ENCODE data around the gene ADAM33.

Gene ADAM33

GRCh38 chr20:3690413-3690812 is 8.6 kb upstream of the ADAM33 start:
- no peaks in the 10 kb centered on the region for H3K27me3 ChIP-seq (ENCODE audit: insufficient read depth, low read length)
- no peak overlapping the region for H2BK120ac ChIP-seq (ENCODE audit: insufficient read depth, low read length, poor library complexity)
- no peak overlapping the region for H3K4me2 ChIP-seq (ENCODE audit: low read length)
- no peak overlapping the region for H3K27ac ChIP-seq (ENCODE audit: low read depth, low read length)
- no peak overlapping the region for H3K4ac ChIP-seq (ENCODE audit: low read depth, low read length)
- no peak overlapping the region for H3K23ac ChIP-seq (ENCODE audit: low read length)
- H2BK5ac ChIP-seq (ENCODE audit: low read depth, low read length, poor library complexity) = no peak overlapping the region
- no peak for DNase-seq
- no peak overlapping the region for H4K8ac ChIP-seq (ENCODE audit: low read depth, low read length)
- H2AFZ ChIP-seq (ENCODE audit: insufficient read depth, low read length, poor library complexity) = no peak overlapping the region
- no peaks in the 10 kb centered on the region for H3K79me2 ChIP-seq (ENCODE audit: control insufficient read depth, insufficient read depth, low read length, poor library complexity)
- H3K14ac ChIP-seq (ENCODE audit: low read length) = no peak overlapping the region
- no peak overlapping the region for H3K9ac ChIP-seq (ENCODE audit: low read length)
- WGBS (ENCODE audit: extremely low coverage, insufficient coverage, insufficient read length) = no CpG with 5 or more reads among the region's 3 CpGs
- H3K4me3 ChIP-seq (ENCODE audit: low read depth, low read length) = peak overlapping the region; percentile 18
- H4K91ac ChIP-seq (ENCODE audit: low read depth, low read length) = no peak overlapping the region
- H4K12ac ChIP-seq (ENCODE audit: low read depth, low read length) = no peak overlapping the region
- no peak overlapping the region for H3K18ac ChIP-seq (ENCODE audit: low read length)
- no peaks in the 10 kb centered on the region for H3K36me3 ChIP-seq (ENCODE audit: control insufficient read depth in 1 of 2, insufficient read depth in 2 of 2, low read length in 2 of 2)
- no peak overlapping the region for H2AK5ac ChIP-seq (ENCODE audit: low read length)
- no peak overlapping the region for H2BK12ac ChIP-seq (ENCODE audit: low read length)
- H3K4me1 ChIP-seq (ENCODE audit: control insufficient read depth in 1 of 2, insufficient read depth in 2 of 2, low read length in 2 of 2) = no peaks in the 10 kb centered on the region
- H3K79me1 ChIP-seq (ENCODE audit: low read length) = no peaks in the 10 kb centered on the region
- no peaks in the 10 kb centered on the region for H3K9me3 ChIP-seq (ENCODE audit: insufficient read depth, low read depth, low read length)

- Histone ChIP-seq H4K12ac (ENCODE audit: low read depth, low read length) (no peak overlapping the region), H3K14ac (ENCODE audit: low read length) (no peak overlapping the region), H3K18ac (ENCODE audit: low read length) (no peak overlapping the region), H3K36me3 (ENCODE audit: control insufficient read depth in 1 of 2, insufficient read depth in 2 of 2, low read length in 2 of 2) (no peaks in the 10 kb centered on the region), H3K23ac (ENCODE audit: low read length) (no peak overlapping the region), H3K79me1 (ENCODE audit: low read length) (no peaks in the 10 kb centered on the region), H3K9me3 (ENCODE audit: insufficient read depth, low read depth, low read length) (no peaks in the 10 kb centered on the region), H3K4ac (ENCODE audit: low read depth, low read length) (no peak overlapping the region), H3K4me2 (ENCODE audit: low read length) (no peak overlapping the region), H3K9ac (ENCODE audit: low read length) (no peak overlapping the region), H3K27me3 (ENCODE audit: insufficient read depth, low read length) (no peaks in the 10 kb centered on the region), H3K4me3 (ENCODE audit: low read depth, low read length) (peak overlapping the region; percentile 42), H4K8ac (ENCODE audit: low read depth, low read length) (no peak overlapping the region), H2BK5ac (ENCODE audit: low read depth, low read length, poor library complexity) (no peak overlapping the region), H2AK5ac (ENCODE audit: low read length) (no peak overlapping the region), H2BK12ac (ENCODE audit: low read length) (no peak overlapping the region), H3K27ac (ENCODE audit: low read depth, low read length) (no peak overlapping the region), H2AFZ (ENCODE audit: insufficient read depth, low read length, poor library complexity) (no peak overlapping the region), H4K91ac (ENCODE audit: low read depth, low read length) (no peak overlapping the region), H3K4me1 (ENCODE audit: control insufficient read depth in 1 of 2, insufficient read depth in 2 of 2, low read length in 2 of 2) (no peaks in the 10 kb centered on the region), H3K79me2 (ENCODE audit: control insufficient read depth, insufficient read depth, low read length, poor library complexity) (no peaks in the 10 kb centered on the region), H2BK120ac (ENCODE audit: insufficient read depth, low read length, poor library complexity) (no peak overlapping the region)
- no CpG with 5 or more reads among the region's 11 CpGs for WGBS (ENCODE audit: extremely low coverage, insufficient coverage, insufficient read length)
- DNase-seq = no peak
These were observed 8.2 kb upstream of the ADAM33 start for GRCh38 chr20:3689978-3690377.

GRCh38 chr20:3687655-3688054 is 5.8 kb upstream of the ADAM33 start:
- Histone ChIP-seq H3K9ac (ENCODE audit: low read length) (no peak overlapping the region), H3K4me2 (ENCODE audit: low read length) (no peak overlapping the region), H3K4me1 (ENCODE audit: control insufficient read depth in 1 of 2, insufficient read depth in 2 of 2, low read length in 2 of 2) (no peaks in the 10 kb centered on the region), H3K4ac (ENCODE audit: low read depth, low read length) (no peak overlapping the region), H3K18ac (ENCODE audit: low read length) (no peak overlapping the region), H3K36me3 (ENCODE audit: control insufficient read depth in 1 of 2, insufficient read depth in 2 of 2, low read length in 2 of 2) (no peaks in the 10 kb centered on the region), H3K14ac (ENCODE audit: low read length) (no peak overlapping the region), H3K79me2 (ENCODE audit: control insufficient read depth, insufficient read depth, low read length, poor library complexity) (no peaks in the 10 kb centered on the region), H3K79me1 (ENCODE audit: low read length) (no peaks in the 10 kb centered on the region), H3K9me3 (ENCODE audit: insufficient read depth, low read depth, low read length) (no peaks in the 10 kb centered on the region), H4K91ac (ENCODE audit: low read depth, low read length) (no peak overlapping the region), H2AK5ac (ENCODE audit: low read length) (no peak overlapping the region), H2BK12ac (ENCODE audit: low read length) (no peak overlapping the region), H3K23ac (ENCODE audit: low read length) (no peak overlapping the region), H2BK120ac (ENCODE audit: insufficient read depth, low read length, poor library complexity) (no peak overlapping the region), H2AFZ (ENCODE audit: insufficient read depth, low read length, poor library complexity) (no peak overlapping the region), H4K8ac (ENCODE audit: low read depth, low read length) (no peak overlapping the region), H4K12ac (ENCODE audit: low read depth, low read length) (no peak overlapping the region), H3K4me3 (ENCODE audit: low read depth, low read length) (no peak overlapping the region), H2BK5ac (ENCODE audit: low read depth, low read length, poor library complexity) (no peak overlapping the region), H3K27me3 (ENCODE audit: insufficient read depth, low read length) (no peaks in the 10 kb centered on the region), H3K27ac (ENCODE audit: low read depth, low read length) (no peak overlapping the region)
- no CpG with 5 or more reads among the region's 2 CpGs for WGBS (ENCODE audit: extremely low coverage, insufficient coverage, insufficient read length)
- peak in 1 of 2 donors; percentile 44 for DNase-seq

GRCh38 chr20:3686867-3687321 is 5.1 kb upstream of the ADAM33 start:
- Histone ChIP-seq H3K4ac (ENCODE audit: low read depth, low read length) (no peak overlapping the region), H2BK120ac (ENCODE audit: insufficient read depth, low read length, poor library complexity) (no peak overlapping the region), H3K9ac (ENCODE audit: low read length) (no peak overlapping the region), H3K23ac (ENCODE audit: low read length) (no peak overlapping the region), H3K4me3 (ENCODE audit: low read depth, low read length) (no peak overlapping the region), H2BK5ac (ENCODE audit: low read depth, low read length, poor library complexity) (no peak overlapping the region), H3K18ac (ENCODE audit: low read length) (no peak overlapping the region), H3K14ac (ENCODE audit: low read length) (no peak overlapping the region), H4K8ac (ENCODE audit: low read depth, low read length) (no peak overlapping the region), H3K79me2 (ENCODE audit: control insufficient read depth, insufficient read depth, low read length, poor library complexity) (no peaks in the 10 kb centered on the region), H4K91ac (ENCODE audit: low read depth, low read length) (no peak overlapping the region), H3K27me3 (ENCODE audit: insufficient read depth, low read length) (no peaks in the 10 kb centered on the region), H3K27ac (ENCODE audit: low read depth, low read length) (no peak overlapping the region), H3K4me1 (ENCODE audit: control insufficient read depth in 1 of 2, insufficient read depth in 2 of 2, low read length in 2 of 2) (no peaks in the 10 kb centered on the region), H3K79me1 (ENCODE audit: low read length) (no peaks in the 10 kb centered on the region), H2BK12ac (ENCODE audit: low read length) (no peak overlapping the region), H2AFZ (ENCODE audit: insufficient read depth, low read length, poor library complexity) (no peak overlapping the region), H3K36me3 (ENCODE audit: control insufficient read depth in 1 of 2, insufficient read depth in 2 of 2, low read length in 2 of 2) (no peaks in the 10 kb centered on the region), H3K4me2 (ENCODE audit: low read length) (no peak overlapping the region), H4K12ac (ENCODE audit: low read depth, low read length) (no peak overlapping the region), H3K9me3 (ENCODE audit: insufficient read depth, low read depth, low read length) (no peaks in the 10 kb centered on the region), H2AK5ac (ENCODE audit: low read length) (no peak overlapping the region)
- WGBS (ENCODE audit: extremely low coverage, insufficient coverage, insufficient read length) = no CpG with 5 or more reads among the region's 9 CpGs
- DNase-seq = no peak

All from trophoblast cell (in vitro differentiated cells and primary cell).